Lung (tissue), 12 donors: Measurements from ENCODE around the gene CHRM4. TPM values are rescaled to one million over a fixed set of nuclear protein-coding genes. Genes with fewer than 3 reads are reported as not detected.

Experiments
- ATAC-seq: fragments of 200-7000 bp; cut with Tn5 transposase; one replicate; pipeline ENCODE4 v1.9.1; 2020; ENCODE audit warnings: moderate number of reproducible peaks; ENCODE audit not compliant: insufficient read depth, low FRiP score
- DNase-seq, 3 donors: peaks; one replicate each; pipeline ENCODE4 v3.0.0-alpha.2; 2013 to 2017
- H3K27ac ChIP-seq, 2 donors: one replicate each; pipeline ENCODE4 v1.5.1; 2013; ENCODE audit warnings: mild to moderate bottlenecking in 2 of 2, moderate library complexity in 2 of 2, control low read depth in 1 of 2, inconsistent platforms in 1 of 2, low read depth in 1 of 2, low read length in 1 of 2
- H3K27me3 ChIP-seq, 3 donors: one replicate each; pipeline ENCODE4 v1.5.1; 2013; ENCODE audit warnings: low read length in 2 of 3; ENCODE audit not compliant: control insufficient read depth in 3 of 3, insufficient read depth in 3 of 3
- H3K36me3 ChIP-seq, 4 donors: one replicate each; pipeline ENCODE4 v1.5.1; 2013; ENCODE audit warnings: low read length in 4 of 4, mild to moderate bottlenecking in 1 of 4, moderate library complexity in 1 of 4; ENCODE audit not compliant: control insufficient read depth in 4 of 4, insufficient read depth in 4 of 4
- H3K4me1 ChIP-seq, 5 donors: one replicate each; pipeline ENCODE4 v1.5.1; 2013; ENCODE audit warnings: low read length in 5 of 5, mild to moderate bottlenecking in 2 of 5, moderate library complexity in 1 of 5; ENCODE audit not compliant: control insufficient read depth in 5 of 5, insufficient read depth in 5 of 5
- H3K4me3 ChIP-seq: one replicate; pipeline ENCODE4 v1.5.1; 2013; ENCODE audit warnings: mild to moderate bottlenecking, control low read depth, moderate library complexity
- H3K9ac ChIP-seq, 2 donors: one replicate each; pipeline ENCODE4 v1.5.1; 2013; ENCODE audit warnings: low read length in 2 of 2, control low read depth in 1 of 2; ENCODE audit not compliant: insufficient read depth in 1 of 2
- H3K9me3 ChIP-seq, 4 donors: one replicate each; pipeline ENCODE4 v1.5.1; 2013; ENCODE audit warnings: low read length in 3 of 4, mild to moderate bottlenecking in 1 of 4, moderate library complexity in 1 of 4; ENCODE audit not compliant: control insufficient read depth in 4 of 4, insufficient read depth in 3 of 4
- WGBS, 2 donors: extraction: QIAGEN DNeasy Blood & Tissue Kit; methylation state at CpG; one replicate each; pipeline ENCODE4 v1.1.7; 2013; 5-methylcytosine and 5-hydroxymethylcytosine counted together
- polyA plus RNA-seq, 2 donors: library from polyadenylated mRNA; stranded (reverse); fragments of 200-250 nt; gene quantifications; one replicate each; pipeline ENCODE4 v1.2.1, GENCODE V29; 2013
- total RNA-seq, 2 donors: library from RNA; depleted of rRNA in 1 of 2; stranded (reverse); fragments of >200 nt in 1 of 2; gene quantifications; one replicate each; pipeline ENCODE4 v1.2.1, GENCODE V29; 2014 to 2021
- TF ChIP-seq, protein P1 (sequence below): IDR thresholded peaks from 2 replicates; pipeline ENCODE4 v1.5.1; 2012; ENCODE audit warnings: mild to moderate bottlenecking; ENCODE audit errors: control extremely low read depth, extremely low read depth
- donor health status: control.
- donor health status: control.
- donor health status: Bipolar disorder and iron deficiency.
- donor health status: healthy.
- donor health status: DM: yes; HTN: yes; CAD: no.

The CHRM4 gene
- total and polyA plus RNA-seq, 4 donors, result 0.05 to 0.28 (median 0.10) TPM; not detected in 1

DNA sequence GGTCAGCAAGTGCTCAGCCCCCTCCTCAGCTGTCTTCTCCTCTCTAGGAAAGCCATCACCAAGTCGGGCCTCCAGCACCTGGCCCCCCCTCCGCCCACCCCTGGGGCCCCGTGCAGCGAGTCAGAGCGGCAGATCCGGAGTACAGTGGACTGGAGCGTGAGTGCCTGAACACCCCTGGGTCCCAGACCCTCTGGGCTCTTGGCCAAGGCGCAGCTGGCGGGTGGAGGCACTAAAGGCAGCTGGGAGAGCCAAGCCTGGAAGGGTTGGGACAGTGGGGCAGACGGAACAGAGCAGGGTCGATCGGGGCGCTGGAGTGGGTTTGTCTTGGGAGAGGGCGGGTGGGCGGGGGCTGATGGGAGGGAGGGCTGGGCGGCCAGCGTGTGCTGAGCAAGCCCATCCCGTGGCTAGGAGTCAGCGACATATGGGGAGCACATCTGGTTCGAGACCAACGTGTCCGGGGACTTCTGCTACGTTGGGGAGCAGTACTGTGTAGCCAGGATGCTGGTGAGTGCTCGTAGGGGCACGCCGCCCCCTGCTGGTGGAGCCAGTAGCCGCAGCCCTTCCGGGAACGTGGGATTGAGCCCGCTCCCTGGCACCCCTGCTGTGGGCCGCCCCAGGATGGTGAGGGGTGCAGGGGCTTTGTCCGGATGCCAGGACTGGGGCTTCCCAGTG is 24.2 kb downstream of the CHRM4 start:
- peaks cover 2 to 25% (median 10%) of the 10 kb centered on the region in 5 donors for H3K4me1 ChIP-seq
- H3K4me3 ChIP-seq, result no peak overlapping the region
- 20 to 33% methylated on average over 28 to 32 of the region's 32 CpGs for WGBS, 2 donors
- no peaks in the 10 kb centered on the region for H3K27me3 ChIP-seq
- TF ChIP-seq, protein P1, sequence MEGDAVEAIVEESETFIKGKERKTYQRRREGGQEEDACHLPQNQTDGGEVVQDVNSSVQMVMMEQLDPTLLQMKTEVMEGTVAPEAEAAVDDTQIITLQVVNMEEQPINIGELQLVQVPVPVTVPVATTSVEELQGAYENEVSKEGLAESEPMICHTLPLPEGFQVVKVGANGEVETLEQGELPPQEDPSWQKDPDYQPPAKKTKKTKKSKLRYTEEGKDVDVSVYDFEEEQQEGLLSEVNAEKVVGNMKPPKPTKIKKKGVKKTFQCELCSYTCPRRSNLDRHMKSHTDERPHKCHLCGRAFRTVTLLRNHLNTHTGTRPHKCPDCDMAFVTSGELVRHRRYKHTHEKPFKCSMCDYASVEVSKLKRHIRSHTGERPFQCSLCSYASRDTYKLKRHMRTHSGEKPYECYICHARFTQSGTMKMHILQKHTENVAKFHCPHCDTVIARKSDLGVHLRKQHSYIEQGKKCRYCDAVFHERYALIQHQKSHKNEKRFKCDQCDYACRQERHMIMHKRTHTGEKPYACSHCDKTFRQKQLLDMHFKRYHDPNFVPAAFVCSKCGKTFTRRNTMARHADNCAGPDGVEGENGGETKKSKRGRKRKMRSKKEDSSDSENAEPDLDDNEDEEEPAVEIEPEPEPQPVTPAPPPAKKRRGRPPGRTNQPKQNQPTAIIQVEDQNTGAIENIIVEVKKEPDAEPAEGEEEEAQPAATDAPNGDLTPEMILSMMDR, result peak; percentile 85
- H3K27ac ChIP-seq, result peak overlapping the region in 1 of 2 donors; percentile 33
- no peaks in the 10 kb centered on the region for H3K9me3 ChIP-seq
- ATAC-seq (no peak), DNase-seq (peak; percentile 58 to 78 (median 70))
- H3K36me3 ChIP-seq, result peaks cover 0 to 36% (median 3%) of the 10 kb centered on the region in 4 donors
- H3K9ac ChIP-seq, result no peak overlapping the region

DNA sequence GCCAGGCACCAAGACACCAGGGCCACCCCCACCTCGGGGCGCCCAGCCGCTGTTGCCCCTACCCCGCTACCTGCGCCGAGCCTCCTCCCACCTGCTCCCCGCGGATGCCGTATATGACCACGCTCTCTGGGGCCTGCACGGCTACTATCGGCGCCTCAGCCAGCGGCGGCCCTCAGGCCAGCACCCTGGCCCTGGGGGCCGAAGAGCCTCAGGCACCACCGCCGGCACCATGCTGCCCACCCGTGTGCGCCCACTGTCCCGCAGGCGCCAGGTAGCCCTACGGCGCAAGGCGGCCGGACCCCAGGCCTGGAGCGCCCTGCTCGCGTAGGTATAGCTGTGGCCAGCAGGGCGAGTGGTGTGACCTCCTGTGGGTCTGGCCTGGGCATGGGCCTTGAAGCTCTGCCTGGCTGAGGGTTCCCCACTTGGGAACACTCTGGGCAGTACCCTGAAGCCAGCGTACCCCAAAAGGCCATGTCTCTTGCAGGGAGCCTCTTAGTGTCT is 24.9 kb downstream of the CHRM4 start:
- Histone ChIP-seq H3K9me3 (no peaks in the 10 kb centered on the region), H3K27me3 (no peaks in the 10 kb centered on the region), H3K4me1 (peaks cover 4 to 32% (median 17%) of the 10 kb centered on the region in 5 donors), H3K9ac (no peak overlapping the region), H3K4me3 (no peak overlapping the region), H3K27ac (no peak overlapping the region), H3K36me3 (peaks cover 0 to 29% (median 2%) of the 10 kb centered on the region in 4 donors)
- 93 to 95% methylated on average over 25 to 31 of the region's 31 CpGs for WGBS, 2 donors
- ATAC-seq, result no peak
- no peak for DNase-seq
- TF ChIP-seq, protein P1, result no peak

DNA sequence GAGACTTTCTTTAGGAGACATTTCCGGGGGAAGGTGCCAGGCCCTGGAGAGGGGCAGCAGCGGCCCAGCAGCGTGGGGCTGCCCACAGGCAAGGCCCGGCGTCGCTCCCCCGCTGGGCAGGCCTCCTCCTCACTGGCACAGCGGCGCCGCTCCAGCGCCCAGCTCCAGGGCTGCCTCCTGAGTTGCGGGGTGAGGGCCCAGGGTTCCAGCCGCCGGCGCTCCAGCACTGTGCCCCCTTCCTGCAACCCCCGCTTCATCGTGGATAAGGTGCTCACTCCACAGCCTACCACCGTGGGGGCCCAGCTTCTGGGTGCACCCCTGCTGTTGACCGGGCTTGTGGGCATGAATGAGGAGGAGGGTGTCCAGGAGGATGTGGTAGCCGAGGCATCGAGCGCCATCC is 25.3 kb downstream of the CHRM4 start:
- no peaks in the 10 kb centered on the region for H3K9me3 ChIP-seq
- H3K4me1 ChIP-seq, result peaks cover 4 to 36% (median 21%) of the 10 kb centered on the region in 5 donors
- no peak overlapping the region for H3K27ac ChIP-seq
- DNase-seq (no peak), ATAC-seq (no peak)
- no peak overlapping the region for H3K4me3 ChIP-seq
- H3K36me3 ChIP-seq, result peaks cover 0 to 25% (median 1%) of the 10 kb centered on the region in 4 donors
- TF ChIP-seq, protein P1, result no peak
- H3K27me3 ChIP-seq, result no peaks in the 10 kb centered on the region
- WGBS, 2 donors, result 89 to 92% methylated on average over 22 of the region's 22 CpGs
- no peak overlapping the region for H3K9ac ChIP-seq
